Activated CD4-positive, alpha-beta T cell treated with anti-CD3 and anti-CD28 coated beads, Interleukin-2, amount 50 U/mL, for 48 hours (primary cell): ENCODE measurements around the gene COL6A1.

Experiments
- DNase-seq, 2 experiments: peaks; one replicate each; pipeline ENCODE4 v3.0.0-alpha.2; 2020

COL6A1 gene

DNA sequence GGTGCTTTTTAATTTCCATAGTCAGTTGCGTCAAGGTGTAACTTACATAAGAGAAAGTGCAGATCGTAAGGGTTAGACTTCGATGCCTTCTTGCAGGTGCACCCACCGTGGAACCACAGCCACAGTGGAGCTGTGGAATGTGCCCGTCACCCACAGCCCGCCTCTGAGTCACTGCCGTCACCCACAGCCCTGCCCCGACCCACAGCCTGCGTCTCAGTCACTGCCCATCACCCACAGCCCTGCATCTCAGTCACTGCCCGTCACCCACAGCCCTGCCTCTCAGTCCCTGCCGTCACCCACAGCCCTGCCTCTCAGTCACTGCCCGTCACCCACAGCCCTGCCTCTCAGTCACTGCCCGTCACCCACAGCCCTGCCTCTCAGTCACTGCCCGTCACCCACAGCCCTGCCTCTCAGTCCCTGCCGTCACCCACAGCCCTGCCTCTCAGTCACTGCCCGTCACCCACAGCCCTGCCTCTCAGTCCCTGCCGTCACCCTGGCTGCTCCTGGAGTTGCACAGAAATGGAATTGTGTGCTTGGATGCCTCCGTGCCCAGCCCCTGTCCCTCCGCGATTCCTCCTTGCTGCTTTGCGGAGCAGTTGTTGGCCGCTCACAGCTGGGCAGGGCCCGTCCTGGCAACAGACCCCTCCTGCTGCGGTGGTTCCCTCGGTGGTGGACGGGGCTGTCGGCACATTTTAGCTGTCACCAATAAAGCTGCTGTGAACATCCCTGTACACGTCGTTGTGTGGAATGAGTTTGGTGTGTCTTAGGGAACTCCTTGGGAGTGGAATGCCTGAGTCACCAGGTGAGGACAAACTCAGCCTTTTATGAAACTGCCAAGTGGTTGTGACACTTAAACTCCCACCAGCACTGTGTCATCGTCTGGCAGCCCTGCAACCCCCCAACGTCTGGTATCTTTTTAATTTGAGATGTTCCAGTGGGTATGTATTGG lies 71.4 kb downstream of the COL6A1 start:
- peak; percentile 48 to 64 for DNase-seq

DNA sequence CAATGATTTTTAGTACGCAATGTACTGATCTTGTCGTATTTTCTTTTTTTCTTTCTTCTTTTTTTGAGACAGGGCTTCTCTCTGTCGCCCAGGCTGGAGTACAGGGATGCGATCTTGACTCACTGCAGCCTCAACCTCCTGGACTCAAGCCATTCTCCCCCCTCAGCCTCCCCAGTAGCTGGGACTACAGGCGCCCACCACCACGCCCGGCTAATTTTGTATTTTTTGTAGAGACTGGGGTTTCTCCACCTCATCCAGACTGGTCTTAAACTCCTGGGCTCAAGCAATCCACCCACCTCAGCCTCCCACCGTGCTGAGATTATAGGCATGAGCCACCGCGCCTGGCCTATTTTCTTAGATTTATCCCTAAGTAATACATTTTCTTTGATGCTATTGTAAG lies 72.5 kb downstream of the COL6A1 start:
- DNase-seq = no peak

DNA sequence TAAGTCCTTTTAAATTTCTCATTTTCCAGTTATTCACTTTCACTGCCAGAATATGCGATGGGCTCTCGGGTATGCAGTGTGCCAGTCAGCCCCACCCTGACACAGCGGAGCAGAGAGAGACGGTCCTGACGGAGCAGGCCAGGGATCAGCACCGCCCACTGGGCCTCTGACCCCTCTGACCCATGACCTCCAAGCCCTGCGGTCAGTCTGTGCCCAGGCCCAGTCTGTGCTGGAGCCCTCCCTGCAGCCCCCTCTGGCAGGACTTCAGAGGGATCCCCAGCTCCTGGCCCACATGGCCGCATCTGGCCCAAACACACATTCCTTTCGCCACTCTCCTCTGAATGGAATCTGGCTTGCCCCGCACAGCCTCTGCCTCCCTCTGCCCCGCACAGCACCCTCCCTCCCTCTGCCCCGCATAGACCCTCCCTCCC lies 72.9 kb downstream of the COL6A1 start:
- DNase-seq = no peak
